Measurements from ENCODE around the gene DDX50. TPM values are rescaled to one million over a fixed set of nuclear protein-coding genes. Genes with fewer than 3 reads are reported as not detected.

The DDX50 gene
- total RNA-seq, 4 donors from 2014 or later: 35.2 to 43.5 (median 42.4) TPM

GRCh38 chr10:68992636-68993440 lies 91.7 kb downstream of the DDX50 start:
- no peak for TF ChIP-seq CTCF (IDR thresholded peaks at IDR 0.05; ENCODE audit: low read depth)

Small RNA genes lying within 50 kb of the gene (small RNA-seq; reads per million reads assigned to genes)
- gene RNU6-571P: not detected

Other genes starting within 250 kb of the DDX50 start
- gene CCAR1, start 180.1 kb upstream of the DDX50 start, total RNA-seq: 100 to 1,000 TPM in 1 of 4 donors, 10 to 100 TPM in 3; 51.1 to 102 (median 53.8) TPM
- 10 to 100 TPM in 2 of 4 donors, 1 to 10 TPM in 2; 2.9 to 32.2 (median 14.2) TPM for gene STOX1, start 73.8 kb upstream of the DDX50 start, total RNA-seq
- 100 to 1,000 TPM in 1 of 4 donors, 10 to 100 TPM in 3; 31.1 to 110 (median 45.1) TPM for gene DDX21, start 54.9 kb downstream of the DDX50 start, total RNA-seq
- gene KIFBP, start 87.5 kb downstream of the DDX50 start, total RNA-seq: 10 to 100 TPM; 35.9 to 69.9 (median 38.1) TPM
- 100 to 1,000 TPM; 104 to 572 (median 285) TPM for gene SRGN, start 186.8 kb downstream of the DDX50 start, total RNA-seq
- 10 to 100 TPM; 43.9 to 77.6 (median 54.8) TPM for gene VPS26A, start 222.9 kb downstream of the DDX50 start, total RNA-seq